Mesendoderm (in vitro differentiated cells): ENCODE data around the gene STUB1.
"Not testable (repeated sequence)": the region's sequence is repeated elsewhere in the genome, so short reads cannot be mapped to it uniquely, and the experiment has no call there.

Experiments
- DNase-seq: peaks from one replicate; pipeline ENCODE4 v3.0.0; 2013
- H2AK5ac ChIP-seq: 2 replicates; pipeline ENCODE4 v1.6.1; 2013; ENCODE audit warnings: low read length, inconsistent platforms
- H2BK120ac ChIP-seq: 2 replicates; pipeline ENCODE4 v1.6.1; 2013; ENCODE audit warnings: low read depth, mild to moderate bottlenecking, low read length, moderate library complexity, mixed read lengths
- H2BK15ac ChIP-seq: replicated peaks from 2 replicates; pipeline ENCODE4 v1.6.1; 2013; ENCODE audit warnings: low read depth, mild to moderate bottlenecking, moderate library complexity
- H2BK5ac ChIP-seq: 2 replicates; pipeline ENCODE4 v1.6.1; 2013; ENCODE audit warnings: low read length, inconsistent platforms
- H3K18ac ChIP-seq: 2 replicates; pipeline ENCODE4 v1.6.1; 2013; ENCODE audit warnings: mild to moderate bottlenecking, low read length, mixed read lengths
- H3K23ac ChIP-seq: one replicate; pipeline ENCODE4 v1.6.1; 2013; ENCODE audit warnings: low read length
- H3K27ac ChIP-seq: 2 replicates; pipeline ENCODE4 v1.5.1; 2013; ENCODE audit warnings: low read depth, mild to moderate bottlenecking, inconsistent platforms, low read length, moderate library complexity
- H3K27me3 ChIP-seq: 2 replicates; pipeline ENCODE4 v1.6.1; 2013; ENCODE audit warnings: low read length, control low read depth, mild to moderate bottlenecking, inconsistent platforms; ENCODE audit not compliant: insufficient read depth, poor library complexity
- H3K36me3 ChIP-seq: 2 replicates; pipeline ENCODE4 v1.6.1; 2013; ENCODE audit warnings: low read length, inconsistent platforms; ENCODE audit not compliant: control insufficient read depth, insufficient read depth
- H3K4ac ChIP-seq: one replicate; pipeline ENCODE4 v1.6.1; 2013; ENCODE audit warnings: low read depth, mild to moderate bottlenecking, low read length, moderate library complexity
- H3K4me1 ChIP-seq: 2 replicates; pipeline ENCODE4 v1.6.1; 2013; ENCODE audit warnings: low read depth, low read length, inconsistent platforms; ENCODE audit not compliant: control insufficient read depth
- H3K4me2 ChIP-seq: 2 replicates; pipeline ENCODE4 v1.6.1; 2013; ENCODE audit warnings: low read length
- H3K4me3 ChIP-seq: 2 replicates; pipeline ENCODE4 v1.5.1; 2013; ENCODE audit warnings: mild to moderate bottlenecking, low read length
- H3K56ac ChIP-seq: one replicate; pipeline ENCODE4 v1.6.1; 2013; ENCODE audit warnings: low read length
- H3K79me1 ChIP-seq: 2 replicates; pipeline ENCODE4 v1.6.1; 2013; ENCODE audit warnings: low read length, inconsistent platforms
- H3K79me2 ChIP-seq: 2 replicates; pipeline ENCODE4 v1.6.1; 2013; ENCODE audit warnings: mild to moderate bottlenecking, low read length; ENCODE audit not compliant: control insufficient read depth, insufficient read depth
- H3K9ac ChIP-seq: 2 replicates; pipeline ENCODE4 v1.6.1; 2013; ENCODE audit warnings: low read length, inconsistent platforms
- H4K5ac ChIP-seq: one replicate; pipeline ENCODE4 v1.6.1; 2013; ENCODE audit warnings: low read length
- H4K8ac ChIP-seq: one replicate; pipeline ENCODE4 v1.6.1; 2013; ENCODE audit warnings: low read depth, mild to moderate bottlenecking, control low read depth, low read length, moderate library complexity
- WGBS: extraction: QIAGEN DNeasy Blood & Tissue Kit; methylation state at CpG from one replicate; pipeline ENCODE4 v1.1.7; 2013; ENCODE audit warnings: low lambda C conversion rate, missing lambda C conversion rate; ENCODE audit not compliant: insufficient coverage; ENCODE audit errors: extremely low coverage; 5-methylcytosine and 5-hydroxymethylcytosine counted together

STUB1 gene

DNA sequence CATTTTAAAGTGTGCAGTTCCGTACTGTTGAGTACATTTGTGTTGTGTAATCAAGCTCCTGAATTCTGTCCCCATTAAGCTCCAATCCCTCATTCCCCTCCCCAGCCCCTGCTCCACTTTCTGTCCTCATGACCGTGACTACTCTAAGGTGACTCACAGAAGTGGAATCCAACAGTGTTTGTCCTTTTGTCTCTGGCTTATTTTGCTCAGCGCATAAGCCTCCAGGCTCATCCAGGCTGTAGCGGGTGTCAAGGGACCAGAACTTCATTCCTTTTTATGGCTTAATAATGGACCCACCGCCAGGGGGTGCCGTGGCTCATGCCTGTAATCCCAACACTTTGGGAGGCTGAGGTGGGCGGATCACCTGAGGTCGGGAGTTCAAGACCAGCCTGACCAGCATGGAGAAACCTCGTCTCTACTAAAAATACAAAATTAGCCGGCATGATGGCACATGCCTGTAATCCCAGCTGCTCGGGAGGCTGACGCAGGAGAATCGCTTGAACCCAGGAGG, 32.6 kb downstream of the STUB1 start:
- H3K79me2 ChIP-seq, H3K4me1 ChIP-seq, H3K27me3 ChIP-seq, H3K9ac ChIP-seq, H2BK5ac ChIP-seq, H3K18ac ChIP-seq, H3K27ac ChIP-seq, H3K79me1 ChIP-seq, H2AK5ac ChIP-seq, H3K56ac ChIP-seq, H2BK120ac ChIP-seq, H3K4me2 ChIP-seq, H3K4me3 ChIP-seq, H3K36me3 ChIP-seq, H3K4ac ChIP-seq, H3K23ac ChIP-seq, H2BK15ac ChIP-seq, H4K8ac ChIP-seq, H4K5ac ChIP-seq: not testable (repeated sequence)
- DNase-seq = peak; percentile 97
- WGBS = no CpG with 5 or more reads among the region's 13 CpGs

DNA sequence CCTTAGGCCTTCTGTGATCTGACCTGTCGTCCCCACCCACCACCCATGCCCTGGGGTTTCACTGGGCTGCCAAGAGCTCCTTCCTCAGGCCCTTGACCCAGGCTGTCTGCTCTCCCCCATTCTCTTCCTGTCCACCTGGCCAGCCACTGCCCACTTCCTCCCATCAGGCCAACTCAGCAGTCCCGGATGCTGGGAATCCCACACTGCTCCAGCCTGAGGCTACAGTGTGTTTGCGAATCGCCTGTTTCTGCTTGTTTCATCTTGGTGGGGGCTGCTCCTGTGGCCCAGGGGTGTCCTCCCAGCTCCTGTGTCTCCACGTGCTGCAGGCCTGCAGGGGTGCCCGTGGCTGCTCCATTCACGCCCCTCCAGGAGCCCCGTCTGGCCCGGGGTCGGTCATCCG, 33.9 kb downstream of the STUB1 start:
- Histone ChIP-seq H3K9ac (no peak overlapping the region), H3K4ac (no peak overlapping the region), H3K23ac (no peak overlapping the region), H3K27me3 (peaks cover 7% of the 10 kb centered on the region), H3K36me3 (no peaks in the 10 kb centered on the region), H2BK5ac (no peak overlapping the region), H2BK15ac (no peak overlapping the region), H3K56ac (no peak overlapping the region), H3K27ac (no peak overlapping the region), H3K79me1 (no peaks in the 10 kb centered on the region), H3K4me3 (no peak overlapping the region), H3K4me1 (no peaks in the 10 kb centered on the region), H3K4me2 (no peak overlapping the region), H3K79me2 (no peaks in the 10 kb centered on the region), H4K5ac (no peak overlapping the region), H2AK5ac (no peak overlapping the region), H4K8ac (no peak overlapping the region), H2BK120ac (no peak overlapping the region), H3K18ac (no peak overlapping the region)
- WGBS = no CpG with 5 or more reads among the region's 11 CpGs
- DNase-seq = no peak

DNA sequence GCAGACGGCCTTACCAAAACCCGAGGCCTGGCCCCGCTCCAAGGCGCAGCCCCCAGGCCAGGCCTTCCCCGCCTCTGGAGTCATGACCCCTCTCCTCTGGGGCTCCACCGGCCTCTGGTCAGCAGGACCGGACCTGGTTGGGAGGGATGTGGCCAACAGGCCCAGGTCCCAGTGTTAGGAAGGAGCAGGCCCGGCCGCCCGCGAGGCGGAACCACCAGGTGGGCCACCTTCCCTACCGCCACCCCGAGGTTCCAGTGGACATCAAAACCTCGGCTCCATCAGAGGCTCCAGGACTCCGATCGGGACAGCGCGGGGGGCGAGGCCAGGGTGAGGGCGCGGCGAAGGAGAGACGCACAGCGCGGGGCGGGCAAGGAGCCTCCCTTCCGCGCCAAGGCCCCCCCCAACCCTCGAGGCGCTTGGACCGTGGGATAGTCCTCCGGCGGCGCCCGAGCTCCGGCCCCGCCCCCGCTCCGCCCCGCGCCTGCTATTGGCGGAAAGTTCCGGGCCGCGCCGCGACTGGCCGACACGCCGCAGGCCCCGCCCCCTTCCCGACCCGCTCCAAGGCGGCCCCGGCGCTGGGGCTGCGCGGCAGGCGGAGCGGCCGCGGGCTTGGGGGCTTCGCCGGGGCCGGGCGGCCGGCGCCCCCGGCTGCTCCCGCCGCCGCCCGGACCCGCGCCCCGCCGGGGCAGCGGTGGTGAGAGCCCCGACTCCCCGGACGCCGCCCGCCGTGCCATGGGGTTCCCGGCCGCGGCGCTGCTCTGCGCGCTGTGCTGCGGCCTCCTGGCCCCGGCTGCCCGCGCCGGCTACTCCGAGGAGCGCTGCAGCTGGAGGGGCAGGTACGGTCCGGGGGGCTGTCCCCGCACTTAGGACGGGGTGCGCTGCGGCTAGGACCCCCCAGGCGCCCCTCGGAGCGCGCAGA, 34.6 kb downstream of the STUB1 start, which contains the start of gene METRN:
Gene METRN (plus strand): TSS at position 561 of the 919 bp plus-strand sequence. CDS start 172 bp downstream, at position 733.
- no peak within 1 kb of the TSS for H2AK5ac ChIP-seq
- no peak within 1 kb of the TSS for H4K8ac ChIP-seq
- H2BK5ac ChIP-seq = no peak within 1 kb of the TSS
- H3K4me2 ChIP-seq = peak within 1 kb of the TSS; percentile 58
- peak; percentile 83 for DNase-seq
- no peak within 1 kb of the TSS for H3K18ac ChIP-seq
- no peaks in the 10 kb centered on the region for H3K79me2 ChIP-seq
- no peaks in the 10 kb centered on the region for H3K36me3 ChIP-seq
- H3K4ac ChIP-seq = no peak within 1 kb of the TSS
- peaks cover 7% of the 10 kb centered on the region for H3K27me3 ChIP-seq
- no peak within 1 kb of the TSS for H3K27ac ChIP-seq
- no peak within 1 kb of the TSS for H3K4me3 ChIP-seq
- peak within 1 kb of the TSS; percentile 58 for H3K56ac ChIP-seq
- H3K9ac ChIP-seq = peak within 1 kb of the TSS; percentile 47
- no peaks in the 10 kb centered on the region for H3K79me1 ChIP-seq
- H3K4me1 ChIP-seq = no peaks in the 10 kb centered on the region
- no peak within 1 kb of the TSS for H4K5ac ChIP-seq
- H3K23ac ChIP-seq = no peak within 1 kb of the TSS
- H2BK15ac ChIP-seq = no peak within 1 kb of the TSS
- H2BK120ac ChIP-seq = no peak within 1 kb of the TSS
- WGBS = no CpG with 5 or more reads among the region's 108 CpGs

DNA sequence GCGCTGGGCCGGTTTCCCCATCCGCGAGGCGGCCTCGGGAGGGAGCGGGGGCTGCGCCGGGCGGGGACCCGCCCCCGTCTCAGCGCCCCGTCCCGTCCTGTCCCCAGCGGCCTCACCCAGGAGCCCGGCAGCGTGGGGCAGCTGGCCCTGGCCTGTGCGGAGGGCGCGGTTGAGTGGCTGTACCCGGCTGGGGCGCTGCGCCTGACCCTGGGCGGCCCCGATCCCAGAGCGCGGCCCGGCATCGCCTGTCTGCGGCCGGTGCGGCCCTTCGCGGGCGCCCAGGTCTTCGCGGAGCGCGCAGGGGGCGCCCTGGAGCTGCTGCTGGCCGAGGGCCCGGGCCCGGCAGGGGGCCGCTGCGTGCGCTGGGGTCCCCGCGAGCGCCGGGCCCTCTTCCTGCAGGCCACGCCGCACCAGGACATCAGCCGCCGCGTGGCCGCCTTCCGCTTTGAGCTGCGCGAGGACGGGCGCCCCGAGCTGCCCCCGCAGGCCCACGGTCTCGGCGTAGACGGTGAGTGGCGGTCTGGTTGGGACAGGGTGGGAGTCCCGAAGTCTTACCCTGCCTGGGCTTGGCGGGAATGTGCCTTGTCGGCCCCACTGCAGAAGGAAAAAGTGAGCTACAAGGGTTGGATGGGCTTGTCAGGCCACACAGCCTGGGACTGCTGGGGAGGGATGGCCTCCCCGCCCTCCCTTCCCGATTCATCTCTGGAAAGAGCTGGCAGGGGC, 35.4 kb downstream of the STUB1 start:
- peaks cover 7% of the 10 kb centered on the region for H3K27me3 ChIP-seq
- no peak overlapping the region for H2BK5ac ChIP-seq
- no peak overlapping the region for H2AK5ac ChIP-seq
- no peak overlapping the region for H2BK15ac ChIP-seq
- peak; percentile 30 for DNase-seq
- peak overlapping the region; percentile 58 for H3K56ac ChIP-seq
- H3K36me3 ChIP-seq = no peaks in the 10 kb centered on the region
- no peak overlapping the region for H3K23ac ChIP-seq
- no peak overlapping the region for H3K18ac ChIP-seq
- no peak overlapping the region for H4K8ac ChIP-seq
- no peak overlapping the region for H2BK120ac ChIP-seq
- no peaks in the 10 kb centered on the region for H3K79me2 ChIP-seq
- no peak overlapping the region for H3K27ac ChIP-seq
- H3K4me2 ChIP-seq = peak overlapping the region; percentile 58
- no peak overlapping the region for H4K5ac ChIP-seq
- H3K4me3 ChIP-seq = no peak overlapping the region
- peak overlapping the region; percentile 47 for H3K9ac ChIP-seq
- H3K79me1 ChIP-seq = no peaks in the 10 kb centered on the region
- H3K4me1 ChIP-seq = peaks cover 4% of the 10 kb centered on the region
- no peak overlapping the region for H3K4ac ChIP-seq
- no CpG with 5 or more reads among the region's 74 CpGs for WGBS

DNA sequence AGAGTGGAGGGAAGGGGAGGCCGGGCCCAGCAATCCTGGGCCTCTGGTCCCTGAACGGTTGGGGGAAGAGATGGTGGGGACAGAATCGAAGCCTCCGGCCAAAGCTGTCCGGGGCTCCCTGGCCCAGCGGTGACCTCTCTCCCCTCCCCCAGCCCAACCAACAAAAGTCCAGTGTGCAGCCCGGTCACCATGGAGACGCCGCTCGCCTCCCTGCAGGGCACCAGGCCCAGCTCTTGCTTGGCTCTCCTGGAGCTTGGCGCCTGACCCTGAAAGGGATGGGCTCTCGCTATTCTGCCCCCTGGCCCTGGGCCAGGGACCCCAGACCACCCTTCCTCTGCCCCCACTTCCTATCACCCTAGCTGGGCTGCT, 36.0 kb downstream of the STUB1 start:
- Histone ChIP-seq H2BK120ac (no peak overlapping the region), H3K36me3 (no peaks in the 10 kb centered on the region), H3K9ac (no peak overlapping the region), H3K27me3 (peaks cover 7% of the 10 kb centered on the region), H3K79me2 (no peaks in the 10 kb centered on the region), H3K4me3 (no peak overlapping the region), H4K8ac (no peak overlapping the region), H2BK15ac (no peak overlapping the region), H3K4me1 (peaks cover 4% of the 10 kb centered on the region), H3K79me1 (no peaks in the 10 kb centered on the region), H3K4ac (no peak overlapping the region), H3K56ac (peak overlapping the region; percentile 17), H3K27ac (no peak overlapping the region), H3K23ac (peak overlapping the region; percentile 4), H2BK5ac (no peak overlapping the region), H2AK5ac (no peak overlapping the region), H3K4me2 (no peak overlapping the region), H4K5ac (no peak overlapping the region), H3K18ac (no peak overlapping the region)
- DNase-seq = peak; percentile 32
- WGBS = no CpG with 5 or more reads among the region's 12 CpGs
